ENCODE measurements around the gene HNRNPA1.

Gene HNRNPA1

GRCh38 chr12:54292931-54293241, 12.4 kb downstream of the HNRNPA1 start:
- no peak for TF ChIP-seq CTCF (IDR thresholded peaks at IDR 0.05; ENCODE audit: insufficient read depth, low read length, missing control alignments)
- ChIA-PET CTCF (interaction anchor here (0.9 to 9.1 kb wide), 24 partner anchors 8 to 89 kb away, joined by 3 to 131 read pairs (median 9); partner anchors contain the start of genes CBX5, COPZ1, HNRNPA1 and NFE2), POLR2A (interaction anchor here (1.8 to 6.4 kb wide), 2 partner anchors 9 to 12 kb away, joined by 4 to 33 read pairs; partner anchors contain the start of genes CBX5 and HNRNPA1)
- no peak for DNase-seq (ENCODE audit: low read depth, low spot score)
- no peak overlapping the region for H3K4me3 ChIP-seq (ENCODE audit: low read depth, low read length)

GRCh38 chr12:54294152-54294952, 13.8 kb downstream of the HNRNPA1 start:
- no peak overlapping the region for H3K4me3 ChIP-seq (ENCODE audit: low read depth, low read length)
- DNase-seq (ENCODE audit: low read depth, low spot score), result no peak
- CTCF ChIA-PET, result interaction anchor here (0.7 to 9.1 kb wide), 26 partner anchors 7 to 99 kb away, joined by 3 to 131 read pairs (median 9); partner anchors contain the start of genes CBX5, COPZ1, HNRNPA1 and NFE2
- POLR2A ChIA-PET, result interaction anchor here (1.8 to 6.4 kb wide), 2 partner anchors 10 to 14 kb away, joined by 4 to 33 read pairs; partner anchors contain the start of genes CBX5 and HNRNPA1
- TF ChIP-seq CTCF (IDR thresholded peaks at IDR 0.05; ENCODE audit: insufficient read depth, low read length, missing control alignments), result peak; percentile 87

- TF ChIP-seq CTCF (IDR thresholded peaks at IDR 0.05; ENCODE audit: insufficient read depth, low read length, missing control alignments), result no peak
- no peak for DNase-seq (ENCODE audit: low read depth, low spot score)
- ChIA-PET POLR2A (no interaction called here), CTCF (interaction anchor here (0.7 to 9.1 kb wide), 18 partner anchors 10 to 99 kb away, joined by 3 to 131 read pairs (median 17); partner anchors contain the start of genes CBX5, COPZ1, HNRNPA1 and ZNF385A)
- H3K4me3 ChIP-seq (ENCODE audit: low read depth, low read length), result no peak overlapping the region
These were observed 14.5 kb downstream of the HNRNPA1 start for GRCh38 chr12:54294953-54295566.

- DNase-seq (ENCODE audit: low read depth, low spot score), result no peak
- CTCF ChIA-PET, result interaction anchor here (0.6 to 9.1 kb wide), 14 partner anchors 9 to 144 kb away, joined by 3 to 131 read pairs (median 4); partner anchors contain the start of gene COPZ1
- POLR2A ChIA-PET, result no interaction called here
- H3K4me3 ChIP-seq (ENCODE audit: low read depth, low read length), result no peak overlapping the region
- no peak for TF ChIP-seq CTCF (IDR thresholded peaks at IDR 0.05; ENCODE audit: insufficient read depth, low read length, missing control alignments)
These were observed 16.0 kb downstream of the HNRNPA1 start for GRCh38 chr12:54296393-54297099.

- no peak for TF ChIP-seq CTCF (IDR thresholded peaks at IDR 0.05; ENCODE audit: insufficient read depth, low read length, missing control alignments)
- H3K4me3 ChIP-seq (ENCODE audit: low read depth, low read length), result no peak overlapping the region
- DNase-seq (ENCODE audit: low read depth, low spot score), result no peak
- ChIA-PET POLR2A (interaction anchor here (1.2 to 2.3 kb wide), 2 partner anchors 10 to 19 kb away, joined by 3 to 12 read pairs; no protein-coding TSS in a partner anchor), CTCF (interaction anchor here (0.7 to 3.7 kb wide), 10 partner anchors 13 to 82 kb away, joined by 3 to 28 read pairs (median 6); partner anchors contain the start of gene COPZ1)
These were observed 18.4 kb downstream of the HNRNPA1 start for GRCh38 chr12:54298904-54299303.
